H9 (cell line): ENCODE data around the gene CST3. TPM values are rescaled to one million over a fixed set of nuclear protein-coding genes. Genes with fewer than 3 reads are reported as not detected.

Experiments
- DNase-seq: peaks from one replicate; pipeline ENCODE4 v3.0.0-alpha.2; 2017
- H2AFZ ChIP-seq: one replicate; pipeline ENCODE4 v1.6.1; 2013; ENCODE audit warnings: mild to moderate bottlenecking, low read length, control low read depth, moderate library complexity
- H2AK5ac ChIP-seq: 2 replicates; pipeline ENCODE4 v1.6.1; 2013; ENCODE audit warnings: low read length, control low read depth, mixed read lengths; ENCODE audit not compliant: insufficient read length
- H2BK120ac ChIP-seq: one replicate; pipeline ENCODE4 v1.6.1; 2013; ENCODE audit warnings: low read depth, mild to moderate bottlenecking, low read length, control low read depth, inconsistent platforms; ENCODE audit not compliant: poor library complexity, severe bottlenecking
- H2BK12ac ChIP-seq: 2 replicates; pipeline ENCODE4 v1.6.1; 2013; ENCODE audit warnings: low read length, control low read depth, mixed read lengths, low read depth; ENCODE audit not compliant: insufficient read length
- H2BK15ac ChIP-seq: 2 replicates; pipeline ENCODE4 v1.6.1; 2013; ENCODE audit warnings: low read depth, low read length, control low read depth
- H2BK20ac ChIP-seq: one replicate; pipeline ENCODE4 v1.6.1; 2013; ENCODE audit warnings: low read depth, mild to moderate bottlenecking, low read length, control low read depth, inconsistent platforms; ENCODE audit not compliant: poor library complexity, severe bottlenecking
- H2BK5ac ChIP-seq: 2 replicates; pipeline ENCODE4 v1.6.1; 2013; ENCODE audit warnings: low read length, control low read depth, mixed read lengths; ENCODE audit not compliant: insufficient read length
- H3K14ac ChIP-seq: 2 replicates; pipeline ENCODE4 v1.6.1; 2013; ENCODE audit warnings: low read length, control low read depth; ENCODE audit not compliant: insufficient read depth
- H3K18ac ChIP-seq: 2 replicates; pipeline ENCODE4 v1.6.1; 2013; ENCODE audit warnings: low read depth, mild to moderate bottlenecking, mixed read lengths, low read length, control low read depth; ENCODE audit not compliant: insufficient read length
- H3K23ac ChIP-seq: 2 replicates; pipeline ENCODE4 v1.6.1; 2013; ENCODE audit warnings: low read length, control low read depth, mixed read lengths, low read depth; ENCODE audit not compliant: insufficient read length
- H3K23me2 ChIP-seq: 2 replicates; pipeline ENCODE4 v1.6.1; 2013; ENCODE audit warnings: low read depth, mild to moderate bottlenecking, mixed read lengths, low read length, control low read depth; ENCODE audit not compliant: insufficient read length, poor library complexity, severe bottlenecking
- H3K27ac ChIP-seq: 2 replicates; pipeline ENCODE4 v1.5.1; 2013; ENCODE audit warnings: low read length, control low read depth, mixed read lengths, low read depth; ENCODE audit not compliant: insufficient read length
- H3K27me3 ChIP-seq: 2 replicates; pipeline ENCODE4 v1.6.1; 2013; ENCODE audit warnings: low read length, control low read depth, inconsistent platforms; ENCODE audit not compliant: insufficient read depth
- H3K4ac ChIP-seq: 2 replicates; pipeline ENCODE4 v1.6.1; 2013; ENCODE audit warnings: low read depth, mild to moderate bottlenecking, control low read depth, inconsistent platforms, low read length, moderate library complexity
- H3K4me1 ChIP-seq: 2 replicates; pipeline ENCODE4 v1.6.1; 2013; ENCODE audit warnings: low read length, control low read depth, inconsistent platforms; ENCODE audit not compliant: insufficient read depth
- H3K4me2 ChIP-seq: 2 replicates; pipeline ENCODE4 v1.6.1; 2013; ENCODE audit warnings: low read length, control low read depth, mixed read lengths; ENCODE audit not compliant: insufficient read length, insufficient read depth
- H3K56ac ChIP-seq: 2 replicates; pipeline ENCODE4 v1.6.1; 2013; ENCODE audit warnings: low read depth, mild to moderate bottlenecking, mixed read lengths, low read length, control low read depth; ENCODE audit not compliant: insufficient read length
- H3K79me1 ChIP-seq: 2 replicates; pipeline ENCODE4 v1.6.1; 2013; ENCODE audit warnings: low read depth, mild to moderate bottlenecking, moderate library complexity, low read length, control low read depth, inconsistent platforms; ENCODE audit not compliant: insufficient read depth, poor library complexity, severe bottlenecking
- H3K79me2 ChIP-seq: 2 replicates; pipeline ENCODE4 v1.6.1; 2013; ENCODE audit warnings: low read length, control low read depth, inconsistent platforms; ENCODE audit not compliant: insufficient read depth
- H3K9ac ChIP-seq: 2 replicates; pipeline ENCODE4 v1.6.1; 2013; ENCODE audit warnings: low read length, control low read depth, mixed read lengths; ENCODE audit not compliant: insufficient read length; ENCODE audit errors: extremely low read depth
- H3K9me3 ChIP-seq: one replicate; pipeline ENCODE4 v1.6.1; 2013; ENCODE audit warnings: low read depth, low read length, inconsistent platforms; ENCODE audit not compliant: control insufficient read depth
- H3T11ph ChIP-seq: one replicate; pipeline ENCODE4 v1.6.1; 2013; ENCODE audit warnings: mild to moderate bottlenecking, low read length, control low read depth, inconsistent platforms
- H4K20me1 ChIP-seq: one replicate; pipeline ENCODE4 v1.6.1; 2013; ENCODE audit not compliant: control insufficient read depth, insufficient read length, insufficient read depth
- H4K5ac ChIP-seq: 2 replicates; pipeline ENCODE4 v1.6.1; 2013; ENCODE audit warnings: low read depth, mild to moderate bottlenecking, mixed read lengths, low read length, control low read depth; ENCODE audit not compliant: insufficient read length
- H4K8ac ChIP-seq: replicated peaks from 2 replicates; pipeline ENCODE4 v1.6.1; 2013; ENCODE audit warnings: low read length, control low read depth, mixed read lengths, low read depth; ENCODE audit not compliant: insufficient read length
- H4K91ac ChIP-seq: 2 replicates; pipeline ENCODE4 v1.6.1; 2013; ENCODE audit warnings: low read depth, mild to moderate bottlenecking, moderate library complexity, mixed read lengths, low read length, control low read depth; ENCODE audit not compliant: insufficient read length
- H3K27ac Mint-ChIP-seq, 3 experiments: 2 replicates in 2 of 3; 3 replicates in 1 of 3; pipeline ENCODE4 v1.8.0; 2020 to 2021; ENCODE audit warnings: mixed read lengths in 3 of 3, mild to moderate bottlenecking in 1 of 3, moderate library complexity in 1 of 3
- H3K27me3 Mint-ChIP-seq: 2 replicates; pipeline ENCODE4 v1.8.0; 2021; ENCODE audit warnings: low read depth, mild to moderate bottlenecking, moderate library complexity, mixed read lengths
- H3K36me3 Mint-ChIP-seq, 3 experiments: 2 replicates in 2 of 3; 3 replicates in 1 of 3; pipeline ENCODE4 v1.8.0; 2020 to 2021; ENCODE audit warnings: low read depth in 3 of 3, mixed read lengths in 3 of 3; ENCODE audit not compliant: insufficient read depth in 1 of 3
- H3K4me1 Mint-ChIP-seq, 2 experiments: 2 replicates each; pipeline ENCODE4 v1.8.0; 2020; ENCODE audit warnings: mixed read lengths in 2 of 2
- H3K4me3 Mint-ChIP-seq, 2 experiments: 2 replicates in 1 of 2; 3 replicates in 1 of 2; pipeline ENCODE4 v1.8.0; 2020 to 2021; ENCODE audit warnings: mild to moderate bottlenecking in 2 of 2, mixed read lengths in 2 of 2, moderate library complexity in 1 of 2
- H3K9me3 Mint-ChIP-seq, 2 experiments: 2 replicates in 1 of 2; 3 replicates in 1 of 2; pipeline ENCODE4 v1.8.0; 2020; ENCODE audit warnings: mild to moderate bottlenecking in 2 of 2, mixed read lengths in 2 of 2, moderate library complexity in 1 of 2
- WGBS: extraction: QIAGEN DNeasy Blood & Tissue Kit; methylation state at CpG from one replicate; pipeline ENCODE4 v1.1.7; 2013; ENCODE audit warnings: missing lambda C conversion rate, low lambda C conversion rate, mixed read lengths; ENCODE audit not compliant: insufficient read length; ENCODE audit errors: extremely low coverage; 5-methylcytosine and 5-hydroxymethylcytosine counted together
- total RNA-seq: library from RNA; stranded (reverse); gene quantifications from 2 replicates; pipeline ENCODE4 v1.2.1, GENCODE V29; 2021
- TF ChIP-seq, protein P1 (sequence below): fragments of 200-600 bp; sonication (generic); conservative IDR thresholded peaks from 3 replicates; pipeline ENCODE4 v1.8.0; 2021; ENCODE audit warnings: antibody characterized with exemption, mild to moderate bottlenecking

CST3 gene
- total RNA-seq, 1 experiment from 2014 or later: 77.2 TPM

DNA sequence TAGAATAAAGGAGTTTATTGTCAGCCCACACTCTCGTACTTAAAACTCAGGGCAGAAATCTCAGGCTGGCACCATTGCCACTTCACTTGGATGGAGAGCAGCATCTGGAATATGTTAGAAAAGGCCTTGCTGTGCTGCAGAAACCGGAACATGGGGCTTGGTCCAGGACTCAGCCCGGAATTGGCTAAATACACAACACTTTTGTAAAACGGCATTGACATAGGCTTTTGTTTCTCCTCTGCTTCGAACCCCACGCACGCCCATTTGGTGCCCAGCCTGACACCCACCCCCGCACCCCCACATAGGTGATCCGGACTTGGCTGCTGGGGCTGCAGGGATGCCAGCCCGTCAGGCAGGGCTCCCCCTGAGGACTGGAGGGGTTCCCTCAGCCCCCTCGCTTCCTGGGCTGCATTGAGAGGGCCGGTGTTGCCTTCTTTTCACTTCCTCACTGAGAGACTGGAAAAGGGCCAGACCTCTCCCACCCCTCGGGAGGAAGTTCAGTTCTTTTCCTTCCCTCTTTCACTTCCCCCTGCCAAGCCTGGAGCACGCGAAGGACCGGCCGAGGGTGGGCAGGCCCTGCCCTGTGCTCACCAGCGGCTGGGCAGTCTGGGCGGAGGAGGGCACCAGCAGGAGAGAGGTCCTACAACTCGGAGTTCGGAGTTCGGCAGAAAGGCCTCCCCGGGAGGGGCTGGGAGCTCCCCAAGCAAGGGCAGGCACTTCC, 17.9 kb upstream of the CST3 start:
- no peaks in the 10 kb centered on the region for H3K9me3 ChIP-seq
- H3K79me2 ChIP-seq: no peaks in the 10 kb centered on the region
- no peak overlapping the region for H3K4me2 ChIP-seq
- Mint-ChIP-seq H3K27me3 (peaks cover 1% of the 10 kb centered on the region), H3K4me1 (peaks cover 0 to 16% of the 10 kb centered on the region in 2 experiments; a peak in 3 of 4 replicates), H3K36me3 (no peaks in the 10 kb centered on the region), H3K4me3 (no peak overlapping the region), H3K9me3 (no peaks in the 10 kb centered on the region), H3K27ac (no peak overlapping the region)
- H3K18ac ChIP-seq: no peak overlapping the region
- H3K27me3 ChIP-seq: no peaks in the 10 kb centered on the region
- no peak overlapping the region for H4K91ac ChIP-seq
- H3K23me2 ChIP-seq: no peaks in the 10 kb centered on the region
- H2BK15ac ChIP-seq: no peak overlapping the region
- no peak overlapping the region for H3K9ac ChIP-seq
- H3K4me1 ChIP-seq: no peaks in the 10 kb centered on the region
- peak overlapping the region; percentile 34; the same call in 1 of the 2 replicates for H3K14ac ChIP-seq
- no peak overlapping the region for H3T11ph ChIP-seq
- H2BK20ac ChIP-seq: no peak overlapping the region
- H2BK120ac ChIP-seq: no peak overlapping the region
- WGBS: no CpG with 5 or more reads among the region's 23 CpGs
- TF ChIP-seq, protein P1, sequence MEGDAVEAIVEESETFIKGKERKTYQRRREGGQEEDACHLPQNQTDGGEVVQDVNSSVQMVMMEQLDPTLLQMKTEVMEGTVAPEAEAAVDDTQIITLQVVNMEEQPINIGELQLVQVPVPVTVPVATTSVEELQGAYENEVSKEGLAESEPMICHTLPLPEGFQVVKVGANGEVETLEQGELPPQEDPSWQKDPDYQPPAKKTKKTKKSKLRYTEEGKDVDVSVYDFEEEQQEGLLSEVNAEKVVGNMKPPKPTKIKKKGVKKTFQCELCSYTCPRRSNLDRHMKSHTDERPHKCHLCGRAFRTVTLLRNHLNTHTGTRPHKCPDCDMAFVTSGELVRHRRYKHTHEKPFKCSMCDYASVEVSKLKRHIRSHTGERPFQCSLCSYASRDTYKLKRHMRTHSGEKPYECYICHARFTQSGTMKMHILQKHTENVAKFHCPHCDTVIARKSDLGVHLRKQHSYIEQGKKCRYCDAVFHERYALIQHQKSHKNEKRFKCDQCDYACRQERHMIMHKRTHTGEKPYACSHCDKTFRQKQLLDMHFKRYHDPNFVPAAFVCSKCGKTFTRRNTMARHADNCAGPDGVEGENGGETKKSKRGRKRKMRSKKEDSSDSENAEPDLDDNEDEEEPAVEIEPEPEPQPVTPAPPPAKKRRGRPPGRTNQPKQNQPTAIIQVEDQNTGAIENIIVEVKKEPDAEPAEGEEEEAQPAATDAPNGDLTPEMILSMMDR: no peak
- H4K8ac ChIP-seq: no peak overlapping the region
- no peak for DNase-seq
- no peak overlapping the region for H3K27ac ChIP-seq
- no peaks in the 10 kb centered on the region for H3K79me1 ChIP-seq
- H2AK5ac ChIP-seq: no peak overlapping the region
- H4K5ac ChIP-seq: no peak overlapping the region
- no peak overlapping the region for H3K56ac ChIP-seq
- no peak overlapping the region for H2BK5ac ChIP-seq
- no peak overlapping the region for H3K23ac ChIP-seq
- H4K20me1 ChIP-seq: no peaks in the 10 kb centered on the region
- no peak overlapping the region for H3K4ac ChIP-seq
- no peak overlapping the region for H2BK12ac ChIP-seq
- H2AFZ ChIP-seq: no peak overlapping the region
